Spleen (tissue), 11 donors: ENCODE results near the gene CBS. TPM values are rescaled to one million over a fixed set of nuclear protein-coding genes. Genes with fewer than 3 reads are reported as not detected.
"Not testable (repeated sequence)": the region's sequence is repeated elsewhere in the genome, so short reads cannot be mapped to it uniquely, and the experiment has no call there.

Experiments
- DNase-seq: peaks from one replicate; pipeline ENCODE4 v3.0.0-alpha.2; 2020
- H3K27ac ChIP-seq, 8 donors: fragments of 200-600 bp; sonication (generic) in 7 of 8; 1 replicate in 4 of 8; 2 replicates in 4 of 8; pipeline versions ENCODE4 v1.5.0 to v1.8.0; 2016 to 2021; ENCODE audit warnings: inconsistent platforms in 4 of 8, mild to moderate bottlenecking in 4 of 8, moderate library complexity in 1 of 8
- H3K27me3 ChIP-seq, 7 donors: fragments of 200-600 bp; sonication (generic) in 6 of 7; replicated peaks in 1 of 7; 1 replicate in 4 of 7; 2 replicates in 3 of 7; pipeline versions ENCODE4 v1.5.0 to v1.8.0; 2016 to 2021; ENCODE audit warnings: inconsistent platforms in 3 of 7, mild to moderate bottlenecking in 1 of 7
- H3K36me3 ChIP-seq, 6 donors: fragments of 200-600 bp; sonication (generic) in 5 of 6; 1 replicate in 4 of 6; 2 replicates in 2 of 6; pipeline versions ENCODE4 v1.5.0 to v1.8.0; 2016 to 2021; ENCODE audit warnings: inconsistent platforms in 2 of 6
- H3K4me1 ChIP-seq, 6 donors: fragments of 200-600 bp; sonication (generic) in 5 of 6; 1 replicate in 3 of 6; 2 replicates in 3 of 6; pipeline versions ENCODE4 v1.5.0 to v1.8.0; 2016 to 2021; ENCODE audit warnings: inconsistent platforms in 3 of 6
- H3K4me3 ChIP-seq, 8 donors: fragments of 200-600 bp; sonication (generic) in 7 of 8; 1 replicate in 4 of 8; 2 replicates in 4 of 8; pipeline versions ENCODE4 v1.5.0 to v1.8.0; 2016 to 2021; ENCODE audit warnings: inconsistent platforms in 4 of 8, mild to moderate bottlenecking in 4 of 8, moderate library complexity in 2 of 8
- H3K9me3 ChIP-seq, 8 donors: fragments of 200-600 bp; sonication (generic) in 7 of 8; 1 replicate in 4 of 8; 2 replicates in 4 of 8; pipeline versions ENCODE4 v1.5.0 to v1.8.0; 2016 to 2021; ENCODE audit warnings: inconsistent platforms in 4 of 8
- POLR2AphosphoS5 ChIP-seq, 3 donors: sonication (generic); formaldehyde crosslinking; IDR thresholded peaks; one replicate each; pipeline ENCODE4 v1.5.1; 2017; ENCODE audit warnings: antibody characterized with exemption in 3 of 3
- WGBS, 5 donors: extraction: QIAGEN DNeasy Blood & Tissue Kit in 3 of 5; methylation state at CpG; one replicate each; pipeline versions ENCODE4 v1.1.5 to v1.1.7; 2013 to 2018; 5-methylcytosine and 5-hydroxymethylcytosine counted together
- intact Hi-C: fragments of 100-400 bp; cut with DNase I; formaldehyde crosslinking; loops from one replicate; pipeline ENCODE4 v1.15.0; 2023; ENCODE audit warnings: low total_unique reads
- polyA plus RNA-seq, 3 donors: library from polyadenylated mRNA; stranded (reverse); fragments of 200-250 nt; gene quantifications; one replicate each; pipeline ENCODE4 v1.2.1, GENCODE V29; 2013
- total RNA-seq, 7 donors: library from RNA; depleted of rRNA in 3 of 7; stranded (reverse); fragments of >200 nt in 3 of 7; fragmentation: NEBNext Ultra II Directional in 4 of 7; extraction: Animal tissue kit (Norgen Biotek cat#: 25700) in 4 of 7; gene quantifications; one replicate each; pipeline versions ENCODE4 v1.1.0 to v1.2.1, GENCODE V29; 2016 to 2021
- donor health status: healthy with polysubstance abuse.
- donor health status: DM: no; HTN: no; CAD: no; lungs with moderate emphysema.
- donor health status: DM: no; HTN: no; CAD: no.
- donor health status: Bipolar disorder and iron deficiency.
- donor health status: healthy.
- donor health status: DM: no; HTN: no; CAD: no.
- donor health status: DM: yes; HTN: yes; CAD: no.

CBS gene
- total and polyA plus RNA-seq, 10 donors = 0.65 to 10.9 (median 4.0) TPM

GRCh38 chr21:43066690-43067089 is 8.9 kb downstream of the CBS start:
- H3K36me3 ChIP-seq, H3K4me3 ChIP-seq, H3K27me3 ChIP-seq, intact Hi-C loops, H3K4me1 ChIP-seq, H3K9me3 ChIP-seq, H3K27ac ChIP-seq: not testable (repeated sequence)
- DNase-seq = peak; percentile 78
- TF ChIP-seq POLR2AphosphoS5 (IDR thresholded peaks at IDR 0.05) = peak in 2 of 3 donors; percentile 36 to 70
- 55 to 79% (median 76%) methylated on average over 1 to 8 of the region's 12 CpGs for WGBS, 5 donors

- H3K36me3 ChIP-seq, H3K27ac ChIP-seq, H3K4me3 ChIP-seq, H3K4me1 ChIP-seq, H3K27me3 ChIP-seq, H3K9me3 ChIP-seq, intact Hi-C loops: not testable (repeated sequence)
- WGBS, 5 donors = 91 to 94% methylated on average over 6 to 18 of the region's 30 CpGs; no CpG with 5 or more reads in 3 of the 5 donors
- peak; percentile 60 for DNase-seq
Measured at GRCh38 chr21:43065991-43066390, 9.6 kb downstream of the CBS start.

GRCh38 chr21:43064265-43064917 is 11.2 kb downstream of the CBS start:
- H3K27ac ChIP-seq, intact Hi-C loops, H3K27me3 ChIP-seq, DNase-seq, H3K9me3 ChIP-seq, H3K4me3 ChIP-seq, H3K36me3 ChIP-seq, H3K4me1 ChIP-seq: not testable (repeated sequence)
- no CpG with 5 or more reads among the region's 22 CpGs for WGBS, 5 donors

- H3K9me3 ChIP-seq = not testable (repeated sequence)
Measured at GRCh38 chr21:43062955-43063664, 12.5 kb downstream of the CBS start.

GRCh38 chr21:43053112-43053511 is 22.5 kb downstream of the CBS start:
- H3K27me3 ChIP-seq, H3K4me1 ChIP-seq, intact Hi-C loops, H3K36me3 ChIP-seq, H3K9me3 ChIP-seq, H3K4me3 ChIP-seq, H3K27ac ChIP-seq, DNase-seq: not testable (repeated sequence)
- WGBS, 5 donors = no CpG with 5 or more reads among the region's 13 CpGs

More at GRCh38 chr21:43062955-43063664, 12.5 kb downstream of the CBS start:
- H3K27ac ChIP-seq, H3K27me3 ChIP-seq, H3K4me1 ChIP-seq, intact Hi-C loops, H3K4me3 ChIP-seq, H3K36me3 ChIP-seq, DNase-seq: not testable (repeated sequence)
- WGBS, 5 donors = 86 to 95% methylated on average over 2 of the region's 28 CpGs; no CpG with 5 or more reads in 3 of the 5 donors

GRCh38 chr21:43045876-43046821 is 29.5 kb downstream of the CBS start:
- WGBS, 5 donors = 35 to 57% (median 54%) methylated on average over 4 to 19 of the region's 21 CpGs
- H3K4me1 ChIP-seq, H3K27me3 ChIP-seq, H3K36me3 ChIP-seq, H3K4me3 ChIP-seq, intact Hi-C loops, H3K9me3 ChIP-seq: not testable (repeated sequence)
- H3K27ac ChIP-seq = peak overlapping the region in 3 of 8 donors; percentile 55 to 67 (median 65)
- DNase-seq = peak; percentile 75

- H3K27ac ChIP-seq = peak overlapping the region in 4 of 8 donors; percentile 55 to 72 (median 62)
- H3K4me3 ChIP-seq, H3K4me1 ChIP-seq, H3K9me3 ChIP-seq, H3K36me3 ChIP-seq, H3K27me3 ChIP-seq, intact Hi-C loops: not testable (repeated sequence)
- 0 to 8% (median 7%) methylated on average over 2 to 8 of the region's 17 CpGs; no CpG with 5 or more reads in 1 of the 5 donors for WGBS, 5 donors
- DNase-seq = peak; percentile 74
Measured at GRCh38 chr21:43045165-43045875, 30.3 kb downstream of the CBS start.

GRCh38 chr21:43044547-43044946 is 31.1 kb downstream of the CBS start:
- H3K9me3 ChIP-seq, intact Hi-C loops, H3K27me3 ChIP-seq, H3K27ac ChIP-seq, H3K4me1 ChIP-seq, H3K4me3 ChIP-seq, H3K36me3 ChIP-seq: not testable (repeated sequence)
- DNase-seq = peak; percentile 70
- WGBS, 5 donors = 50 to 59% (median 50%) methylated on average over 3 to 12 of the region's 14 CpGs; no CpG with 5 or more reads in 2 of the 5 donors

GRCh38 chr21:43043291-43043690 is 32.3 kb downstream of the CBS start:
- H3K36me3 ChIP-seq, H3K27ac ChIP-seq, H3K4me3 ChIP-seq, H3K27me3 ChIP-seq, H3K9me3 ChIP-seq, H3K4me1 ChIP-seq, intact Hi-C loops: not testable (repeated sequence)
- WGBS, 5 donors = 94 to 100% (median 98%) methylated on average over 1 to 10 of the region's 14 CpGs
- DNase-seq = peak; percentile 54

- H3K9me3 ChIP-seq, intact Hi-C loops, H3K4me1 ChIP-seq, H3K27me3 ChIP-seq, H3K4me3 ChIP-seq, H3K27ac ChIP-seq, H3K36me3 ChIP-seq: not testable (repeated sequence)
- 96 to 100% (median 96%) methylated on average over 1 to 5 of the region's 5 CpGs; no CpG with 5 or more reads in 2 of the 5 donors for WGBS, 5 donors
- peak; percentile 45 for DNase-seq
Measured at GRCh38 chr21:43042169-43042568, 33.5 kb downstream of the CBS start.
